ENCODE data around the gene SAFB.

Gene SAFB

GRCh38 chr19:5627395-5627904 is 4.6 kb downstream of the SAFB start:
- no peak for DNase-seq (ENCODE audit: low read depth)

- no peak for DNase-seq (ENCODE audit: low read depth)
Measured at GRCh38 chr19:5628461-5628860, 5.6 kb downstream of the SAFB start.

GRCh38 chr19:5628919-5629481 is 6.1 kb downstream of the SAFB start:
- no peak for DNase-seq (ENCODE audit: low read depth)

GRCh38 chr19:5631567-5632240 is 8.8 kb downstream of the SAFB start:
- DNase-seq (ENCODE audit: low read depth), result no peak

GRCh38 chr19:5632241-5632612 is 9.3 kb downstream of the SAFB start:
- DNase-seq (ENCODE audit: low read depth), result no peak

- DNase-seq (ENCODE audit: low read depth), result no peak
Measured at GRCh38 chr19:5632657-5633056, 9.8 kb downstream of the SAFB start.

GRCh38 chr19:5635427-5635826 is 12.5 kb downstream of the SAFB start:
- no peak for DNase-seq (ENCODE audit: low read depth)

GRCh38 chr19:5637971-5638370 is 15.1 kb downstream of the SAFB start:
- no peak for DNase-seq (ENCODE audit: low read depth)

- DNase-seq (ENCODE audit: low read depth), result no peak
Measured at GRCh38 chr19:5641171-5641570, 18.3 kb downstream of the SAFB start.

GRCh38 chr19:5642204-5642603 is 19.3 kb downstream of the SAFB start:
- DNase-seq (ENCODE audit: low read depth), result no peak

- no peak for DNase-seq (ENCODE audit: low read depth)
Measured at GRCh38 chr19:5643060-5643459, 20.2 kb downstream of the SAFB start.

- DNase-seq (ENCODE audit: low read depth), result no peak
Measured at GRCh38 chr19:5644037-5644436, 21.2 kb downstream of the SAFB start.

GRCh38 chr19:5645409-5645808 is 22.5 kb downstream of the SAFB start:
- DNase-seq (ENCODE audit: low read depth), result no peak

GRCh38 chr19:5646703-5647102 is 23.8 kb downstream of the SAFB start:
- no peak for DNase-seq (ENCODE audit: low read depth)

GRCh38 chr19:5648464-5648863 is 25.6 kb downstream of the SAFB start:
- DNase-seq (ENCODE audit: low read depth), result no peak

GRCh38 chr19:5651361-5651760 is 28.5 kb downstream of the SAFB start:
- DNase-seq (ENCODE audit: low read depth), result no peak

GRCh38 chr19:5652261-5652660 is 29.4 kb downstream of the SAFB start:
- no peak for DNase-seq (ENCODE audit: low read depth)

GRCh38 chr19:5654931-5655330 is 32.0 kb downstream of the SAFB start:
- no peak for DNase-seq (ENCODE audit: low read depth)

GRCh38 chr19:5655412-5655811 is 32.5 kb downstream of the SAFB start:
- DNase-seq (ENCODE audit: low read depth), result no peak

GRCh38 chr19:5661483-5661882 is 38.6 kb downstream of the SAFB start:
- DNase-seq (ENCODE audit: low read depth), result no peak

GRCh38 chr19:5663904-5664303 is 41.0 kb downstream of the SAFB start:
- DNase-seq (ENCODE audit: low read depth), result no peak

GRCh38 chr19:5664515-5664914 is 41.6 kb downstream of the SAFB start:
- no peak for DNase-seq (ENCODE audit: low read depth)

GRCh38 chr19:5665781-5666513 is 43.1 kb downstream of the SAFB start:
- no peak for DNase-seq (ENCODE audit: low read depth)
